SH-SY5Y (cell line): ENCODE results near the gene SCARB1.

Experiments
- GATA2 ChIP-seq: IDR thresholded peaks from 2 replicates; pipeline ENCODE4 v1.6.1; 2011; ENCODE audit warnings: mild to moderate bottlenecking, low read depth, low read length
- GATA3 ChIP-seq: IDR thresholded peaks from 2 replicates; pipeline ENCODE4 v1.6.1; 2011; ENCODE audit warnings: low read depth, mild to moderate bottlenecking, low read length, moderate library complexity

DNA sequence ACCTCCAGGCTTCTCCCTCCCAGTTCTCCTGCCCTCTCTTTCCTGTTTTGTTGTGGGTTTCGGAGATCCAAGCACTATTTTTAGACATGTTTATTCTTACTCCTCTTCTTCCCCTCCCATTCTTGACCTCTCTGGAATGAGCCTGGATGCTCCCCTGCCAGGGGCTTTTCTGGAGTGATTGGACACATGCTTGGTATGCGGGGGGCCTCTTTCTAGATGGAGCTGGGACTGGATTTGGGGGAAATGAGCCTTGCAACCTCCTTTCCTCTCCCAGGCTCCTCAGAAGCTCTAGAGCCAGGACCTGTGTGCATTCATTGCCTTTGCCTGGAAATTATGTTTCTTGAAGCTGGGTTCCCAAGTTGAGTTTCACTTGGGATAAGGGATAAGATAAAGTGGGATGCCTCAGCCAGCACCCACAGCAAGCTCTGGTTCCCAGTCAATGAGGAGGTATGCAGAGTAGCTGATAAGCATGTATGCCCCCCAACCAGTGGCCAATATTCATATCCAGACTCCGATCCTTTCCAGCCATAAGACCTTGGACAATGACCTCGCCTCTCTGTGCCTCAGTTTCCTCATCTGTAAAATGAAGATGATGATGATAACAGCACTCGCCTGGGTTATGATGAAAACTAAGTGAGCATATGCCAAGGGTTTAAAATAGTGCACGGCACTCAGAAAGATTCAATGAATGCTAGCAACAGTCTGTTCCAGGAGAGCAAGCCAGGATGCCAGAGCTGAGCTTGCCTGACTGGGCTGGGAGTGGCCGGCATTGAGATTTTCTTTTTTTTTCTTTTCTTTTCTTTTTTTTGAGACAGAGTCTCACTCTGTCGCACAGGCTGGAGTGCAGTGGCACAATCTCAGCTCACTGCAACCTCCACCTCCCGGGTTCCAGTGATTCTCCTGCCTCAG is 97.8 kb downstream of the SCARB1 start:
- TF ChIP-seq GATA3: no peak
- TF ChIP-seq GATA2: no peak
